MM.1S (cell line): ENCODE measurements around the gene MTREX.

Experiments
- CTCF ChIP-seq: fragments of 300-600 bp; sonication (generic); IDR thresholded peaks from 2 replicates; pipeline ENCODE4 v1.5.1; 2016; ENCODE audit warnings: antibody characterized with exemption, low read length, mixed read lengths
- EZH2 ChIP-seq: fragments of 300-600 bp; sonication (generic); optimal IDR thresholded peaks from 2 replicates; pipeline ENCODE3; 2017; ENCODE audit warnings: low read depth, mild to moderate bottlenecking, antibody characterized with exemption, low read length, mixed read lengths
- EZH2phosphoT487 ChIP-seq: fragments of 300-600 bp; sonication (generic); IDR thresholded peaks from 2 replicates; pipeline ENCODE4 v1.6.1; 2018; ENCODE audit warnings: antibody characterized with exemption, low read length

DNA sequence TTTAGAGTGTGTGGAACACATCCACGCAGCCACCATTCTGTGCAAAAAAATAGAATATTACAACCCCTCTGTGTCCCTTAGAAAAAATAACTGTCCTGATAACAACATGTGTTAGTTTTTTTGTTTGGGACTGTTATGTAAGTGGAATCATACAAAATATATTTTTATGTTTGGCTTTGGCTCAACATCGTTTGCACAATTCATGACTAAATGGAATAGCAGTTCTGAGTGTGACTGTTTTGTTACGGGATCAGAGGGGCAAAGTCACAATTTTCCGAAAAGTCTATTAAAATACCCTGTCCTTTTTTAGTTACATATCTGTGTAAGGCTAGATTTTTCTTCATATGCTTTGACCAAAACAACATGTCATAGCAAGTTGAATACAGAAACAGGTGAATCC, 12.8 kb downstream of the MTREX start:
- no peak for TF ChIP-seq EZH2phosphoT487
- no peak for TF ChIP-seq EZH2
- TF ChIP-seq CTCF, result no peak
